BJ (cell line): Measurements from ENCODE around the gene KLF9. TPM values are rescaled to one million over a fixed set of nuclear protein-coding genes. Genes with fewer than 3 reads are reported as not detected.

Experiments
- CTCF ChIA-PET: fragments of 350-600 bp; formaldehyde crosslinking; extraction: SDS; loops from one replicate; lab custom pipeline; 2021; ENCODE audit warnings: antibody characterized with exemption, inconsistent platforms; lab: Yijun Ruan, JAX
- POLR2A ChIA-PET: fragments of 300-600 bp; sonication (Branson Sonifier 250); formaldehyde crosslinking; extraction: SDS; loops from one replicate; lab custom pipeline; 2021; ENCODE audit warnings: antibody characterized with exemption; lab: Charles Lee
- DNase-seq: peaks from one replicate; pipeline ENCODE4 v3.0.0-alpha.2; 2011; ENCODE audit warnings: low read depth
- H3K27me3 ChIP-seq: 2 replicates; pipeline ENCODE4 v1.6.0; 2011; ENCODE audit warnings: low read length; ENCODE audit not compliant: control insufficient read depth, insufficient read depth
- H3K36me3 ChIP-seq: 2 replicates; pipeline ENCODE4 v1.5.1; 2011; ENCODE audit warnings: low read length; ENCODE audit not compliant: control insufficient read depth, insufficient read depth
- H3K4me3 ChIP-seq: 2 replicates; pipeline ENCODE4 v1.5.1; 2011; ENCODE audit warnings: low read depth, mild to moderate bottlenecking, control low read depth, low read length
- polyA plus RNA-seq: library from polyadenylated mRNA; depleted of rRNA; stranded (reverse); fragments of >200 nt; gene quantifications from 2 replicates; pipeline ENCODE4 v1.2.3, GENCODE V29; 2011
- TF ChIP-seq, protein P1 (sequence below): IDR thresholded peaks from 2 replicates; pipeline ENCODE4 v1.5.1; 2011; ENCODE audit warnings: low read depth, mild to moderate bottlenecking, control low read depth, inconsistent platforms, low read length, moderate library complexity; ENCODE audit not compliant: insufficient read depth

KLF9 gene
- polyA plus RNA-seq, 1 experiment, result 29.2 TPM

DNA sequence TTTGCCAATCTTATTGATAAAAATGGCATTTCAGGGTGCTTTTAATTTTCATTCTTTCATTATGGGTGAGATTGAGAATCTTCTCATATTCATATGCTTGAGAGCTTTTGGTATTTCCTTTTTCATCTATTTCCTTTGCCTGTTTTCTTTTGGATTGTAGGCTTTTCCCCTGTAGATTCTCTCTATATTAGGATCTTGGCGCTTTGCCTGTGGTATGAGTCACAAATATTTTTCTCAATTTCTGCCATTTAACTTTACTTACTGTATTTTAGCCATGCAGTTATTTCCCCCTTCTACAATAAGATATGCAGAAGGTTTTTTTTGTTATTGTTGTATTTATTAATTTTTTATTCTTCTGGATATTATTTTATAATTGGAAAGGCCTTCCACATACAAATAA, 21.5 kb upstream of the KLF9 start:
- DNase-seq, result no peak
- TF ChIP-seq, protein P1, sequence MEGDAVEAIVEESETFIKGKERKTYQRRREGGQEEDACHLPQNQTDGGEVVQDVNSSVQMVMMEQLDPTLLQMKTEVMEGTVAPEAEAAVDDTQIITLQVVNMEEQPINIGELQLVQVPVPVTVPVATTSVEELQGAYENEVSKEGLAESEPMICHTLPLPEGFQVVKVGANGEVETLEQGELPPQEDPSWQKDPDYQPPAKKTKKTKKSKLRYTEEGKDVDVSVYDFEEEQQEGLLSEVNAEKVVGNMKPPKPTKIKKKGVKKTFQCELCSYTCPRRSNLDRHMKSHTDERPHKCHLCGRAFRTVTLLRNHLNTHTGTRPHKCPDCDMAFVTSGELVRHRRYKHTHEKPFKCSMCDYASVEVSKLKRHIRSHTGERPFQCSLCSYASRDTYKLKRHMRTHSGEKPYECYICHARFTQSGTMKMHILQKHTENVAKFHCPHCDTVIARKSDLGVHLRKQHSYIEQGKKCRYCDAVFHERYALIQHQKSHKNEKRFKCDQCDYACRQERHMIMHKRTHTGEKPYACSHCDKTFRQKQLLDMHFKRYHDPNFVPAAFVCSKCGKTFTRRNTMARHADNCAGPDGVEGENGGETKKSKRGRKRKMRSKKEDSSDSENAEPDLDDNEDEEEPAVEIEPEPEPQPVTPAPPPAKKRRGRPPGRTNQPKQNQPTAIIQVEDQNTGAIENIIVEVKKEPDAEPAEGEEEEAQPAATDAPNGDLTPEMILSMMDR, result no peak
- ChIA-PET CTCF (interaction anchor here (0.9 to 1.6 kb wide), 2 partner anchors 14 to 167 kb away, joined by 3 read pairs; no protein-coding TSS in a partner anchor), POLR2A (no interaction called here)
- H3K27me3 ChIP-seq, result no peaks in the 10 kb centered on the region
- no peak overlapping the region for H3K4me3 ChIP-seq
- no peaks in the 10 kb centered on the region for H3K36me3 ChIP-seq

DNA sequence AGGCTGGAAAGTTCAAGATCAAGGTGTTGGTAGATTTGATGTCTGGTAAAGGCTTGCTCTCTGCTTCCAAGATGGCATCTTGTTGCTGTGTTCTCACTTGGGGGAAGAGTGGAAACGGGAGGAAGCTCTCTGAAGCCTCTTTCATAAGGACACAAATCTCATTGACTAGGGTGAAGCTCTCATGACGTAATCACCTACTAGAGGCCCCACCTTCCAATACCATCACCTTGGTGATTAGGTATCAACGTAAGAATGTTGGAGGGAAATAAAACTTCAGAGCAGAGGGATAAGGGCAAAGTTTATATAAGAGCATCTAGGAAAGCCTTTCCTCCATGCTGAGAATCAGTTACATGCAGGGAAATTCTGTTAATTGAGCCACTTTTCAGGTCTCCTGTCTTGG, 15.4 kb upstream of the KLF9 start:
- TF ChIP-seq, protein P1, result no peak
- DNase-seq, result no peak
- Histone ChIP-seq H3K27me3 (no peaks in the 10 kb centered on the region), H3K4me3 (no peak overlapping the region), H3K36me3 (no peaks in the 10 kb centered on the region)
- POLR2A ChIA-PET, result no interaction called here
- CTCF ChIA-PET, result interaction anchor here (1.0 kb wide), 1 partner anchor 10 kb away, joined by 3 read pairs; no protein-coding TSS in a partner anchor

DNA sequence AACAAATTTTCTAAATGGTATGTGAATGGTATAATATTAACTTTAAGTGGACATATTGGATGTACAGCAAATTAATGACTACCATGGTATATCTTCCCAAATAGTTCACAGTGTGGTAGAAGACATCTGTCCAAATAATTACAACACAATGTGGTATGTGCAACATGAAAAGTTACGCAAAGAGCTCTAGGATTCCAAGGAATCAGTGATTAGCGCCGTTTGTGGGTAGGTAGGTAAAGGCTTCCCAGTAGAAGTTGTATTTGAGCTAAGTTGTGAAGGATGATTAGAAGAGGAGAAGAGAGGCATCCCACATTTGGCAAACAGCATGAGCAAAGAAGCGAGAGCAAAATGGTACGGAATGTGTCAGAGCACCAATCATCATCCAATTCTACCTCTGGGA, 14.3 kb upstream of the KLF9 start:
- Histone ChIP-seq H3K27me3 (no peaks in the 10 kb centered on the region), H3K36me3 (no peaks in the 10 kb centered on the region), H3K4me3 (no peak overlapping the region)
- CTCF ChIA-PET, result interaction anchor here (1.4 kb wide), 1 partner anchor 56 kb away, joined by 3 read pairs; no protein-coding TSS in a partner anchor
- POLR2A ChIA-PET, result interaction anchor here (0.5 kb wide), 1 partner anchor 8 kb away, joined by 3 read pairs; no protein-coding TSS in a partner anchor
- DNase-seq, result no peak
- TF ChIP-seq, protein P1, result no peak

DNA sequence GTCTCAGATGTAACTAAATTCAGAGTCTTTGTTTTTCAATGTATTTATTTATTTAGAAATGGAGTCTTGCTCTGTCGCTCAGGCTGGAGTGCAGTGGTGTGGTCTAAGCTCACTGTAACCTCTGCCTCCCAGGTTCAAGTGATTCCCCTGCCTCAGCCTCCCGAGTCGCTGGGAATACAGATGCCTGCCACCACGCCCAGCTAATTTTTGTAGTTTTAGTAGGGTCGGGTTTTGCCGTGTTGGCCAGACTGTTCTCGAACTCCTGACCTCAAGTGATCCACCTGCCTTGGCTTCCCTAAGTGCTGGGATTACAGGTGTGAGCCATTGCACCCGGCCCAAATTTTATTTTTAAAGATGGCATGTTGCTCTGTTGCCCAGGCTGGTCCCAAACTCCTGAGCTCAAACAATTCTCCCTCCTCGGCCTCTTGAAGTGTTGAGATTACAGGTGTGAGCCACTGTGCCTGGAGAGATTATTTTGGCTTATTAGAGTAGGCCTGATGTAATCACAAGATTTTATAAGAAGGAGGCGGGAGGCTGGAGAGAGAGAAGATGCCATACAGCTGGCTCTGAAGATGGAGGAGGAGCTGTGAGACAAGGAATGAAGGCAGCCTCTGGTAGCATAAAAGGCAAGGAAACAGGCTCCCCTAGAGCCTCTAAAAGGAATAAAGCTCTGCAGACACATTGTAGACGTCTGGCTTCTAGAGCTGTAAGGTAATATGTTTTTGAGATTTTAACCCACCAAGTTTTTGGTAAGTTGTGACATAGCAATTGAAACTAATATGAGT, 12.9 kb upstream of the KLF9 start:
- H3K27me3 ChIP-seq, result no peaks in the 10 kb centered on the region
- no peak overlapping the region for H3K4me3 ChIP-seq
- CTCF ChIA-PET, result interaction anchor here (0.8 to 2.3 kb wide), 4 partner anchors 23 to 60 kb away, joined by 3 to 7 read pairs (median 3); no protein-coding TSS in a partner anchor
- TF ChIP-seq, protein P1, result peak; percentile 34; the same call in 1 of the 2 replicates
- POLR2A ChIA-PET, result no interaction called here
- H3K36me3 ChIP-seq, result no peaks in the 10 kb centered on the region
- DNase-seq, result no peak

DNA sequence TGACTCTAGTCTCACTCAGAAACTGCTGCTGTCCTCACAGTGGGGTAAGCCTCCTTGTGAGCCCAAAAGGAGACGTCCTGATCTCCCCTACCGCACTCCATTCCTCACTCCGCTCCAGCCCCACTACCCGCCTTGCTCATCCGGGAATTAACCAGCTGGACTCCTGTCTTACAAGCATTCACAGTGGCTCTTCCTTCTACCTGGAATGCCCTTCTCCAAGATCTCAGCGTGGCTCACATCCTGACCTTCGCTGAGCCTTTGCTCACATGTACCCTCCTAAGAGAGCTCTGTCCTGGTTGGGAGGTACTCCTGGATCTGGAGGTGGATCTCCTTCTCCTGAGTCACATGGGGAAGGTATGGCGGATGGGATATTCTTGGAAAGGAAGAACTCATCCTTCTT, 10.7 kb upstream of the KLF9 start:
- no peak for DNase-seq
- Histone ChIP-seq H3K36me3 (no peaks in the 10 kb centered on the region), H3K4me3 (no peak overlapping the region), H3K27me3 (no peaks in the 10 kb centered on the region)
- CTCF ChIA-PET, result no interaction called here
- POLR2A ChIA-PET, result no interaction called here
- TF ChIP-seq, protein P1, result no peak
